AG10803 (cell line): ENCODE data around the gene KCNJ6.
A peak's percentile ranks its signal among the peaks of the same experiment; 100 is the strongest.
"Not testable (repeated sequence)": the region's sequence is repeated elsewhere in the genome, so short reads cannot be mapped to it uniquely, and the experiment has no call there.

Experiments used
- DNase-seq: peaks from one replicate; pipeline ENCODE4 v3.0.0; 2010; ENCODE audit warnings: low read depth
- H3K4me3 ChIP-seq: 2 replicates; pipeline ENCODE4 v1.5.1; 2011; ENCODE audit warnings: mild to moderate bottlenecking, low read length, control low read depth
- TF ChIP-seq, protein P1 (sequence below): conservative IDR thresholded peaks from 2 replicates; pipeline ENCODE4 v1.5.1; 2011; ENCODE audit warnings: mild to moderate bottlenecking, low read length, control low read depth, inconsistent platforms

Gene KCNJ6

DNA sequence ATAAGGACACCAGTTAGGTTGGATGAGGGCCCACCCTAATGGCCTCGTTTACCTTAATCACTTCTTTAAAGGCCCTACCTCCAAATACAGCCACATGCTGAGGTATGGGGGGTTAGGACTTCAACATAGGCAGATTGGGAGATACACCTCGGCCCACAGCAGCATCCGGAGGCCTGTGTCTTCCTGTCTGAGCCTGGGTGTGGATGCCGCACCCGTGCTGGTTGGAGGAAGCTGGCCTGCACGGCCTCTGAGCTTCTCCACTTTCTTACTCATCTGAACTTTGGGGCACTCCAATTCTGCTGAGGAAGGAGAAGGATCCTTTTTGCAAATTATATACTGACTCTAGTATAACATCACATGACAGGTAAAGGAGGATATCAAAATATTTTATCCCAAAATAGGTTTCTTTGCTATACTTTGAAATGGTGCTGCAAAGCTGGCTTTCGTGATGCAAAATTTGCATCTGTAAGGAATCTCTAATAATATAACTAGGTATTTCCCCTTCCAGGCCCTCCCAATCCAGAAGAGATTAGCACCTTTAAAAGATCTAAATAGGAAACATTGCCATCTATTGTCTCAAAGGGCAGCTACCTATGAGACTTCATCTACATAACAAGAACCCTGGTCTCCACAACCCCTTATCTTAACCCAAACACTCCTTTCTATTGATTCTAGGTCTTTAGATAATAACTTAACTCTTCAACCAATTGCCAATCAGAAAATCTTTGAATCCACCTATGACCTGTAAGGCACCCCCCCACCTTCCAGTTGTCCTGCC lies 247.6 kb downstream of the KCNJ6 start:
- TF ChIP-seq, protein P1, sequence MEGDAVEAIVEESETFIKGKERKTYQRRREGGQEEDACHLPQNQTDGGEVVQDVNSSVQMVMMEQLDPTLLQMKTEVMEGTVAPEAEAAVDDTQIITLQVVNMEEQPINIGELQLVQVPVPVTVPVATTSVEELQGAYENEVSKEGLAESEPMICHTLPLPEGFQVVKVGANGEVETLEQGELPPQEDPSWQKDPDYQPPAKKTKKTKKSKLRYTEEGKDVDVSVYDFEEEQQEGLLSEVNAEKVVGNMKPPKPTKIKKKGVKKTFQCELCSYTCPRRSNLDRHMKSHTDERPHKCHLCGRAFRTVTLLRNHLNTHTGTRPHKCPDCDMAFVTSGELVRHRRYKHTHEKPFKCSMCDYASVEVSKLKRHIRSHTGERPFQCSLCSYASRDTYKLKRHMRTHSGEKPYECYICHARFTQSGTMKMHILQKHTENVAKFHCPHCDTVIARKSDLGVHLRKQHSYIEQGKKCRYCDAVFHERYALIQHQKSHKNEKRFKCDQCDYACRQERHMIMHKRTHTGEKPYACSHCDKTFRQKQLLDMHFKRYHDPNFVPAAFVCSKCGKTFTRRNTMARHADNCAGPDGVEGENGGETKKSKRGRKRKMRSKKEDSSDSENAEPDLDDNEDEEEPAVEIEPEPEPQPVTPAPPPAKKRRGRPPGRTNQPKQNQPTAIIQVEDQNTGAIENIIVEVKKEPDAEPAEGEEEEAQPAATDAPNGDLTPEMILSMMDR, result no peak
- H3K4me3 ChIP-seq, result no peak overlapping the region
- DNase-seq, result no peak

DNA sequence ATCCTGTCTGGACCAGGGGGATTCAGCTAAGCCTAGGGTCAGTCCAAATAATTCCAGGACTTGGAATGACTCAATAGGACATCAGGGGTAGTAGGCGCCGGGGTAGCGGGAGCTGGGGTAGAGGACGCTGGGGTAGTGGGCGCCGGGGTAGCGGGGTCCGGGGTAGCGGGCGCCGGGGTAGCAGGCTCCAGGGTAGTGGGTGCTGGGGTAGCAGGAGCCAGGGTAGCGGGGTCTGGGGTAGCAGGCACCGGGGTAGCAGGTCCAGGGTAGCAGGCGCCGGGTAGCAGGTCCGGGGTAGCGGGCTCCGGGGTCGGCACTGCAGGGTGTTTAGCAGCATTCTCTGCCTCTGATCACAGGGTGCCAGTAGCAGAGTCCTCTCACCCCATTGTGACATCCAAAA lies 248.9 kb downstream of the KCNJ6 start:
- TF ChIP-seq, protein P1, result no peak
- no peak overlapping the region for H3K4me3 ChIP-seq
- no peak for DNase-seq

DNA sequence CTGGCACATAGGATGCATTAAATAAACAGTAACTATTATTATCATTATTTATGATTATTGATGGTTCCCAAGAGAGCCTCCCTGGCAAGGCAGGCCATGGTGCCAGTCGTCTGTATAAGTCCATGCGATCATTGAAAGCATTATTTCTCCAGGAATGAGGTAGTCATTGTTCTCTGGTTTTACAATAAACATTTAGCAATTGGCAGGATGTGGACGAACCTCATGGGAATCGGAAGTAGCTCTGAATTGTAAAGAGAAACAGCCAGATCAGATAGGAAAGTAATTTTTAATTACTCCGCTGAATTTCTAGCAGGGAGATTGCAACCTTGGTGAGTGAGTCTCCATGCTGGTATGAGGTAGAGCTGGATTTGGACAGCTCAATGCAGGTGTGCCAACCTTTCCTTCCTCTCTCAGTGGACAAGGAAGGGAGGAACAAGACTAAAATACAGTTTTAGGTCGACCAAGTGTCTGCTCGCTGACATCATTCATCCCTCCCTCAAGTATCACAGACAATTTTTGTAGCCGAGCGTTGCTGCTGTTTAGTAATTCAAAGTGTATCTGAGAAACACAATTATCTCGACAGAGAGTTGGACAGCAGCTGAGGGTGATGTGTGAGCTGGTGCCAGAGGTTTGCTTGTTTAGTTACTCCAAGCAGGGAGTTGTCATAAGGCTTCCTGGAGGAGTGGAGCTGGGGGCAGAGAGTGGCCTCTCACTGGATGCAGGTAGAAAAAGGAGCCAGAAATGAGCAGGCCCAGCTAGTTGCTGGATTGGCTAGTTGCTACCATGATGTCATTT lies 250.8 kb downstream of the KCNJ6 start:
- H3K4me3 ChIP-seq, result no peak overlapping the region
- peak; percentile 28 for DNase-seq
- TF ChIP-seq, protein P1, result no peak

DNA sequence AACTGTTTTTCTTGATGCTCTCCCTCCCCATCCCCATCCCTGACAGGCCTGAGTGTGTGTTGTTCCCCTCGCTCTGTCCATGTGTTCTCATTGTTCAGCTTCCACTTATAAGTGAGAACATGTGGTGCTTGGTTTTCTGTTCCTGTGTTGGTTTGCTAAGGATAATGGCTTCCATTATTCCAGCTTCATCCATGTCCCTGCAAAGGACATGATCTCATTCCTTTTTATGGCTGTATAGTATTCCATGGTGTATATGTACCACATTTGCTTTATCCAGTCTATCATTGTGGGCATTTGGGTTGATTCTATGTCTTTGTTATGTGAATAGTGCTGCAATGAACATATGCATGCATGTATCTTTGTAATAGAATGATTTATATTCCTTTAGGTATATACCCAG lies 254.0 kb downstream of the KCNJ6 start:
- H3K4me3 ChIP-seq, DNase-seq: not testable (repeated sequence)

DNA sequence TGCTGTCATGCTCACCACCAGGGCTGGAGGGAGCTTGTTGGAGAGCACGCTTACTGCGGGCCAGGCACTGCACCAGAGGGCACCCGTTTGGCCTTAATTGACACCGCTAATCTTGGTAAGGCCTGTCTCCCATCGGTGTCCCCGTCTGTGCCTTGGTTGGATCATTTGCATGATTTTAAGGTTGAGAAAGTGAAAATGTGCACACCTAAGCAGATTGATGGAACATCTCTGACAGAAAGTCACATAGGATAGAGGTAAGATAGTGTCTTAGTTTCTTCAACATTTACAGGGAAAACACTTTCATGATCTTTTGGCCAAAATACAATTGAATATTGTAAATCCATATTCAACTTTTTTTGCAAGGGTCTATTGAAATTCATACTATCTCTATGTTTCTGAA lies 255.5 kb downstream of the KCNJ6 start:
- H3K4me3 ChIP-seq, result no peak overlapping the region
- TF ChIP-seq, protein P1, result no peak
- DNase-seq, result no peak

DNA sequence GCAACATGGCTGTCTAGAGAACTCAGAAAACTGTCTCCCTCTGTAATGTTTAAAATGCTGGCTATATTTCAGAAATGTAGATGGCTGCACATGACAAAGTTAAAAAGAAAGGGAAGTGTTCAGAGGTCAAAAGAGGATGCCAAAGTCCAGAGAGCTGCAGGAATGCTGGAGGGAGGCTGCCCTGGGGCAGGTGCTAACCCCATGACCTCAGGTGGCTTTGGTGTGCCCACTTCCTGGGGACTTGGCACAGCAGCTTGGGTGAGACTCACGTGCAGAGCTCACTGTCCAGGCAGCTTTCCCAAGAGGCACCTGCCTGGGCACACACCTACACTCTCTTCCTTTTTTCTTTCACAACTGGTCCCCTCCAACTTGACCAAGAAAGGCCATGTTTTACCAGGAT lies 256.4 kb downstream of the KCNJ6 start:
- H3K4me3 ChIP-seq, result no peak overlapping the region
- TF ChIP-seq, protein P1, result no peak
- no peak for DNase-seq

DNA sequence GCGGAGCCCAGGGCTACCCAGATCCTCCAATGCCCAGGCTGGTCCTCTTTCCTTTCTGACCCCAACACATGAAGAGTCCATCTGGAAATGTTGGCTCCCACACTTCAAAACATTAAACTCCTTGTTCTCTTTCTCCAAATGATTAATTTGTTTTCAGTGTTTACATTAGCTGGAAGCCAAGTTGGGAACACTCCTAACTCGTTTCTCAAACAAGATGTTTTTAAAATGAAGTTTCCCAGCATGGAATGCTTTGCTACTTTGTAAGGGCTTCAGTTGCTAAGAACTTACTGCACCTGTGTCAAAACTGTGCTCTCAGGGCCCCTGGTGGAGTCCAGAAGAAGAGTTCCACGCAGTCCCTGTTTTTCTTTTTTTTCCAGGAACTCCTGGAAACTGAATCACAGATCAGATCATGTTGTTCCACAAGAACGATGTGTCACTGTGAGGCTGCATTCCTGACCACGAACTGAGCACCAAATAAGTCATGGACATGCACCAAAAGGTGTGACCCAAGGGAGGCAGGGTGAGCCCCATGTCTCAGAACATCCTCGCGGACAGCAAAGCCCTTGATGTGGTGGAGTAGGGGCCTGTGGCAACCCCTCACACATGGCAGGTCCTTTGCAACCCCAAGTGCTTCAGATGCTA lies 257.3 kb downstream of the KCNJ6 start:
- peak; percentile 82 for DNase-seq
- H3K4me3 ChIP-seq, result no peak overlapping the region
- TF ChIP-seq, protein P1, result peak; percentile 55
